IMR-90 (cell line): Measurements from ENCODE around the gene WDR47. TPM values are rescaled to one million over a fixed set of nuclear protein-coding genes. Genes with fewer than 3 reads are reported as not detected.

ENCODE experiments used
- ATAC-seq: fragments of 200-7000 bp; cut with Tn5 transposase; 2 replicates; pipeline ENCODE4 v1.9.1; 2020; ENCODE audit warnings: low read depth, mild to moderate bottlenecking, moderate library complexity
- BruUV-seq: library from RNA; stranded (reverse); fragments of 400-500 nt; replicated peaks from 2 replicates; lab custom pipeline; 2021; lab: Mats Ljungman, UMichigan
- CTCF ChIA-PET: fragments of 300-600 bp; formaldehyde crosslinking; extraction: SDS; loops from one replicate; lab custom pipeline; 2021; ENCODE audit warnings: antibody characterized with exemption; lab: Yijun Ruan, JAX
- POLR2A ChIA-PET: fragments of 300-600 bp; sonication (Branson Sonifier 250); formaldehyde crosslinking; loops from one replicate; lab custom pipeline; 2022; ENCODE audit warnings: antibody characterized with exemption; ENCODE audit not compliant: unreplicated experiment; lab: Charles Lee
- DNase-seq: peaks from one replicate; pipeline ENCODE4 v3.0.0; 2013
- H2AFZ ChIP-seq: replicated peaks from 2 replicates; pipeline ENCODE3; 2013; ENCODE audit warnings: low read length, mild to moderate bottlenecking; ENCODE audit not compliant: poor library complexity
- H2AK5ac ChIP-seq: 2 replicates; pipeline ENCODE4 v1.6.1; 2013; ENCODE audit warnings: low read depth, low read length, inconsistent platforms
- H2AK9ac ChIP-seq: replicated peaks from 2 replicates; pipeline ENCODE3; 2013; ENCODE audit warnings: mild to moderate bottlenecking, low read depth, low read length, moderate library complexity; ENCODE audit not compliant: poor library complexity
- H2BK120ac ChIP-seq: 2 replicates; pipeline ENCODE4 v1.6.1; 2013; ENCODE audit warnings: low read depth, low read length, inconsistent platforms
- H2BK15ac ChIP-seq: 3 replicates; pipeline ENCODE4 v1.6.1; 2013; ENCODE audit warnings: low read depth, low read length, inconsistent platforms
- H2BK20ac ChIP-seq: 2 replicates; pipeline ENCODE4 v1.6.1; 2013; ENCODE audit warnings: low read depth, mild to moderate bottlenecking, inconsistent platforms, low read length, moderate library complexity
- H2BK5ac ChIP-seq: 2 replicates; pipeline ENCODE4 v1.6.1; 2013; ENCODE audit warnings: mild to moderate bottlenecking, low read depth, low read length, inconsistent platforms; ENCODE audit not compliant: poor library complexity, severe bottlenecking
- H3K14ac ChIP-seq: replicated peaks from 2 replicates; pipeline ENCODE4 v1.6.1; 2013; ENCODE audit warnings: low read depth, low read length, inconsistent platforms
- H3K18ac ChIP-seq: 2 replicates; pipeline ENCODE4 v1.6.1; 2013; ENCODE audit warnings: low read depth, low read length, control low read depth
- H3K23ac ChIP-seq: 2 replicates; pipeline ENCODE4 v1.6.1; 2013; ENCODE audit warnings: low read depth, low read length, inconsistent platforms
- H3K27ac ChIP-seq: 2 replicates; pipeline ENCODE4 v1.5.1; 2013; ENCODE audit warnings: mild to moderate bottlenecking, control low read depth, low read length; ENCODE audit not compliant: insufficient read depth
- H3K27me3 ChIP-seq: 2 replicates; pipeline ENCODE4 v1.6.1; 2013; ENCODE audit warnings: low read length; ENCODE audit not compliant: control insufficient read depth, insufficient read depth
- H3K36me3 ChIP-seq: 2 replicates; pipeline ENCODE4 v1.6.1; 2013; ENCODE audit warnings: low read length, mixed read lengths; ENCODE audit not compliant: control insufficient read depth, insufficient read depth
- H3K4ac ChIP-seq: 2 replicates; pipeline ENCODE4 v1.6.1; 2013; ENCODE audit warnings: low read depth, low read length, inconsistent platforms
- H3K4me1 ChIP-seq: 2 replicates; pipeline ENCODE4 v1.6.1; 2013; ENCODE audit warnings: low read length, mixed read lengths; ENCODE audit not compliant: control insufficient read depth, insufficient read depth
- H3K4me2 ChIP-seq: 2 replicates; pipeline ENCODE4 v1.6.1; 2013; ENCODE audit warnings: low read depth, mild to moderate bottlenecking, control low read depth, low read length, moderate library complexity
- H3K4me3 ChIP-seq: 2 replicates; pipeline ENCODE4 v1.5.1; 2013; ENCODE audit warnings: low read depth, mild to moderate bottlenecking, control low read depth, low read length, moderate library complexity; ENCODE audit not compliant: insufficient read depth
- H3K56ac ChIP-seq: 2 replicates; pipeline ENCODE4 v1.6.1; 2013; ENCODE audit warnings: low read length, inconsistent platforms; ENCODE audit not compliant: insufficient read depth; ENCODE audit errors: extremely low read depth
- H3K79me1 ChIP-seq, 2 experiments: 2 replicates each; pipeline ENCODE4 v1.6.1; 2013; ENCODE audit warnings: low read length in 2 of 2, inconsistent platforms in 1 of 2, low read depth in 1 of 2
- H3K9ac ChIP-seq: 2 replicates; pipeline ENCODE4 v1.6.1; 2013; ENCODE audit warnings: low read depth, low read length, control low read depth
- H3K9me1 ChIP-seq: 2 replicates; pipeline ENCODE4 v1.6.1; 2013; ENCODE audit warnings: low read length, inconsistent platforms; ENCODE audit not compliant: insufficient read depth
- H3K9me3 ChIP-seq: 2 replicates; pipeline ENCODE4 v1.6.1; 2013; ENCODE audit warnings: low read length; ENCODE audit not compliant: control insufficient read depth, insufficient read depth
- H4K20me1 ChIP-seq: 2 replicates; pipeline ENCODE4 v1.6.1; 2013; ENCODE audit warnings: low read length, inconsistent platforms; ENCODE audit not compliant: insufficient read depth
- H4K5ac ChIP-seq: 2 replicates; pipeline ENCODE4 v1.6.1; 2013; ENCODE audit warnings: mild to moderate bottlenecking, low read depth, low read length, control low read depth
- H4K8ac ChIP-seq, 2 experiments: 2 replicates each; pipeline ENCODE4 v1.6.1; 2013; ENCODE audit warnings: low read depth in 2 of 2, low read length in 2 of 2, control low read depth in 1 of 2, inconsistent platforms in 1 of 2
- H4K91ac ChIP-seq: 2 replicates; pipeline ENCODE4 v1.6.1; 2013; ENCODE audit warnings: low read depth, low read length, inconsistent platforms; ENCODE audit not compliant: insufficient read depth
- CHD1 ChIP-seq: IDR thresholded peaks from 2 replicates; pipeline ENCODE4 v1.6.1; 2012; ENCODE audit warnings: low read depth, low read length, improper control_type of control experiment
- FOS ChIP-seq: fragments of 150-350 bp; IDR thresholded peaks from 2 replicates; pipeline ENCODE4 v1.6.1; 2016; ENCODE audit warnings: low read depth, low read length
- MAZ ChIP-seq: IDR thresholded peaks from 2 replicates; pipeline ENCODE4 v1.6.1; 2012; ENCODE audit warnings: low read depth, mild to moderate bottlenecking, low read length, improper control_type of control experiment, moderate library complexity, borderline replicate concordance
- MXI1 ChIP-seq: IDR thresholded peaks from 2 replicates; pipeline ENCODE4 v1.6.1; 2012; ENCODE audit warnings: low read depth, mild to moderate bottlenecking, low read length, moderate library complexity, borderline replicate concordance
- POLR2A ChIP-seq: IDR thresholded peaks from 2 replicates; pipeline ENCODE4 v1.6.1; 2012; ENCODE audit warnings: mild to moderate bottlenecking, low read depth, low read length
- RAD21 ChIP-seq: IDR thresholded peaks from 2 replicates; pipeline ENCODE4 v1.6.1; 2012; ENCODE audit warnings: low read length, improper control_type of control experiment
- RCOR1 ChIP-seq: IDR thresholded peaks from 2 replicates; pipeline ENCODE4 v1.6.1; 2012; ENCODE audit warnings: mild to moderate bottlenecking, low read length, improper control_type of control experiment; ENCODE audit not compliant: insufficient replicate concordance
- SMC3 ChIP-seq: fragments of 150-350 bp; IDR thresholded peaks from 2 replicates; pipeline ENCODE4 v1.6.1; 2016; ENCODE audit warnings: low read depth, mild to moderate bottlenecking, antibody characterized with exemption, low read length, moderate library complexity
- USF2 ChIP-seq: fragments of 150-350 bp; IDR thresholded peaks from 2 replicates; pipeline ENCODE4 v1.6.1; 2017; ENCODE audit warnings: mild to moderate bottlenecking, antibody characterized with exemption, low read length, low read depth
- WGBS, 2 experiments: methylation state at CpG; one replicate each; pipeline versions ENCODE4 v1.1.5 to v1.1.7; 2013; ENCODE audit warnings: missing lambda C conversion rate in 2 of 2; ENCODE audit not compliant: insufficient read length in 1 of 2; ENCODE audit errors: extremely low coverage in 2 of 2; 5-methylcytosine and 5-hydroxymethylcytosine counted together
- dilution Hi-C: fragments of 300-500 bp; cut with HindIII; formaldehyde crosslinking; loops from one replicate; pipeline ENCODE4 v1.14.3; 2018; ENCODE audit warnings: low sequenced_read_pairs; ENCODE audit not compliant: unreplicated experiment
- in situ Hi-C: fragments of 300-500 bp; cut with MboI; formaldehyde crosslinking; loops from 3 replicates; pipeline ENCODE4 v1.14.3; 2019; ENCODE audit warnings: low sequenced_read_pairs, inconsistent platforms, mixed read lengths
- intact Hi-C: fragments of 100-400 bp; cut with micrococcal nuclease; formaldehyde crosslinking; loops from 2 replicates; pipeline ENCODE4 v1.10.0; 2022
- polyA plus RNA-seq, 3 experiments: library from polyadenylated mRNA; depleted of rRNA; stranded (reverse); fragments of >200 nt; gene quantifications; 2 replicates each; pipeline ENCODE4 v1.2.3, GENCODE V29; 2012; ENCODE audit warnings: low replicate concordance in 1 of 3
- total RNA-seq: library from RNA; depleted of rRNA; stranded (reverse); fragments of >200 nt; gene quantifications from 2 replicates; pipeline ENCODE4 v1.2.3, GENCODE V29; 2012
- TF ChIP-seq, protein P1 (sequence below): conservative IDR thresholded peaks from 2 replicates; pipeline ENCODE4 v1.5.1; 2012; ENCODE audit warnings: mild to moderate bottlenecking, low read depth, low read length, improper control_type of control experiment
- TF ChIP-seq, protein P2 (sequence below): fragments of 150-350 bp; IDR thresholded peaks from 2 replicates; pipeline ENCODE4 v1.6.1; 2016; ENCODE audit warnings: low read depth, mild to moderate bottlenecking, low read length, moderate library complexity, borderline replicate concordance

Gene WDR47
- total and polyA plus RNA-seq, 2 of the 4 experiments (the other 2 are of a cell fraction): 8.2 to 17.4 TPM

DNA sequence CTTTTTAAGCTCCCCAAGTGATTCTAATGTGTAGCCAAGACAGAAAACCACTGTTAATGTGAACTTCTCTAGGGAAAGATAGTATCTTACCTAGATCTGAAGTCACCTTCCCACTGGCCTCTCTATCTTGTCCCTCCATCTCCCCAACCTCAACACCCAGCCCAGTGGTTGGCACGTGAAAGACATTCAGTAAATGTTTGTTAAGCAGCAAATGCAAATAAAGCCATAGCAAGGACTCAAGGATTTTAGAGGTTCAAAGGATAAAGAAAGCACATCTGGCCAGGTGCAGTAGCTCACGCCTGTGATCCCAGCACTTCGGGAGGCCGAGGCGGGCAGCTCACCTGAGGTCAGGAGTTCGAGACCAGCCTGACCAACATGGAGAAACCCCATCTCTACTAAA lies 88.5 kb downstream of the WDR47 start:
- ChIA-PET POLR2A (no interaction called here), CTCF (interaction anchor here (0.5 kb wide), 1 partner anchor 45 kb away, joined by 3 read pairs; no protein-coding TSS in a partner anchor)
- Histone ChIP-seq H3K4ac (no peak overlapping the region), H3K14ac (no peak overlapping the region), H2BK5ac (no peak overlapping the region), H3K79me1 (peaks cover 26 to 67% of the 10 kb centered on the region in 2 experiments), H2BK120ac (no peak overlapping the region), H2BK15ac (no peak overlapping the region), H3K27ac (no peak overlapping the region), H3K56ac (no peak overlapping the region), H3K4me1 (peaks cover 2% of the 10 kb centered on the region; the same call in 1 of the 2 replicates), H3K4me3 (no peak overlapping the region), H4K91ac (no peak overlapping the region), H3K4me2 (no peak overlapping the region), H4K8ac (no peak overlapping the region), H3K23ac (no peak overlapping the region), H3K9me1 (peaks cover 10% of the 10 kb centered on the region; the same call in 1 of the 2 replicates), H3K27me3 (no peaks in the 10 kb centered on the region), H2AFZ (no peak overlapping the region), H3K9me3 (no peaks in the 10 kb centered on the region), H2AK9ac (no peak overlapping the region), H3K36me3 (peaks cover 7% of the 10 kb centered on the region), H4K5ac (no peak overlapping the region), H3K18ac (no peak overlapping the region), H2BK20ac (no peak overlapping the region), H3K9ac (no peak overlapping the region), H2AK5ac (no peak overlapping the region), H4K20me1 (peaks cover 15% of the 10 kb centered on the region; the same call in 1 of the 2 replicates)
- 67% methylated on average over 1 of the region's 6 CpGs; no CpG with 5 or more reads in 1 of the 2 experiments for WGBS, 2 experiments
- dilution Hi-C loops: no loop called here
- intact Hi-C loops: no loop called here
- BruUV-seq: no TSS peak
- no peak for DNase-seq
- no peak for ATAC-seq
- in situ Hi-C loops: no loop called here
- TF ChIP-seq, protein P1, sequence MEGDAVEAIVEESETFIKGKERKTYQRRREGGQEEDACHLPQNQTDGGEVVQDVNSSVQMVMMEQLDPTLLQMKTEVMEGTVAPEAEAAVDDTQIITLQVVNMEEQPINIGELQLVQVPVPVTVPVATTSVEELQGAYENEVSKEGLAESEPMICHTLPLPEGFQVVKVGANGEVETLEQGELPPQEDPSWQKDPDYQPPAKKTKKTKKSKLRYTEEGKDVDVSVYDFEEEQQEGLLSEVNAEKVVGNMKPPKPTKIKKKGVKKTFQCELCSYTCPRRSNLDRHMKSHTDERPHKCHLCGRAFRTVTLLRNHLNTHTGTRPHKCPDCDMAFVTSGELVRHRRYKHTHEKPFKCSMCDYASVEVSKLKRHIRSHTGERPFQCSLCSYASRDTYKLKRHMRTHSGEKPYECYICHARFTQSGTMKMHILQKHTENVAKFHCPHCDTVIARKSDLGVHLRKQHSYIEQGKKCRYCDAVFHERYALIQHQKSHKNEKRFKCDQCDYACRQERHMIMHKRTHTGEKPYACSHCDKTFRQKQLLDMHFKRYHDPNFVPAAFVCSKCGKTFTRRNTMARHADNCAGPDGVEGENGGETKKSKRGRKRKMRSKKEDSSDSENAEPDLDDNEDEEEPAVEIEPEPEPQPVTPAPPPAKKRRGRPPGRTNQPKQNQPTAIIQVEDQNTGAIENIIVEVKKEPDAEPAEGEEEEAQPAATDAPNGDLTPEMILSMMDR: no peak
- TF ChIP-seq SMC3: no peak
- no peak for TF ChIP-seq CHD1
- no peak for TF ChIP-seq MAZ
- TF ChIP-seq, protein P2, sequence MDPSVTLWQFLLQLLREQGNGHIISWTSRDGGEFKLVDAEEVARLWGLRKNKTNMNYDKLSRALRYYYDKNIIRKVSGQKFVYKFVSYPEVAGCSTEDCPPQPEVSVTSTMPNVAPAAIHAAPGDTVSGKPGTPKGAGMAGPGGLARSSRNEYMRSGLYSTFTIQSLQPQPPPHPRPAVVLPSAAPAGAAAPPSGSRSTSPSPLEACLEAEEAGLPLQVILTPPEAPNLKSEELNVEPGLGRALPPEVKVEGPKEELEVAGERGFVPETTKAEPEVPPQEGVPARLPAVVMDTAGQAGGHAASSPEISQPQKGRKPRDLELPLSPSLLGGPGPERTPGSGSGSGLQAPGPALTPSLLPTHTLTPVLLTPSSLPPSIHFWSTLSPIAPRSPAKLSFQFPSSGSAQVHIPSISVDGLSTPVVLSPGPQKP: no peak
- TF ChIP-seq POLR2A: no peak
- TF ChIP-seq USF2: no peak
- TF ChIP-seq RCOR1: no peak
- no peak for TF ChIP-seq FOS
- no peak for TF ChIP-seq RAD21
- TF ChIP-seq MXI1: no peak
